HL-60/S4 treated with phorbol 12-myristate 13-acetate at 8.2 ng/mL for 4 days and 3 days (cell line): Measurements from ENCODE around the gene ARHGEF17.

Source experiments
- in situ Hi-C: fragments of 300-500 bp; cut with MboI; formaldehyde crosslinking; loops from 2 replicates; pipeline ENCODE4 v1.15.0; 2022; ENCODE audit warnings: low sequenced_read_pairs

Gene ARHGEF17

GRCh38 chr11:73355109-73355508 is 47.0 kb downstream of the ARHGEF17 start:
- in situ Hi-C loops: no loop called here

GRCh38 chr11:73356979-73357860 is 49.1 kb downstream of the ARHGEF17 start:
- in situ Hi-C loops: no loop called here

GRCh38 chr11:73358071-73358470 is 50.0 kb downstream of the ARHGEF17 start:
- in situ Hi-C loops: no loop called here

DNA sequence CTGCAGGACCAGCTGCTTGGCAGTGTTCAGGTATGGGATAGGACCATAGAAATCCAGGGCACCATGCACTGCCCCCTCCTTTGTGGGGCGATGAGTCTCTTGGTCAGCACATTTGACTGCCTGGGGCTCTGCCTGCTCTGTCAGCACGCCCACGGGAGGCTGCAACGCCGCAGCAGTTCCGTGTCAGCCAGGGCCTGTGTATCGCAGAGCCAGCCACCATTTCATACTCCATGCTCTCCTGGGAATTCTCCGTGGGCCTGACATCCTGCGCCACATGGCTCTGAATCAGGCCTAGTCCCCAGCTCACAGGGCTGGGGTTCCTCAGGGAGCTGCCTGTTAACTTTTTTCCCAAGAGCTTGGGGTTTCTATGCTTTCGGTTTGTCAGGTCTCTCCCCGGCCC is 51.3 kb downstream of the ARHGEF17 start:
- in situ Hi-C loops: no loop called here

GRCh38 chr11:73359930-73360742 is 52.1 kb downstream of the ARHGEF17 start:
- in situ Hi-C loops: no loop called here

DNA sequence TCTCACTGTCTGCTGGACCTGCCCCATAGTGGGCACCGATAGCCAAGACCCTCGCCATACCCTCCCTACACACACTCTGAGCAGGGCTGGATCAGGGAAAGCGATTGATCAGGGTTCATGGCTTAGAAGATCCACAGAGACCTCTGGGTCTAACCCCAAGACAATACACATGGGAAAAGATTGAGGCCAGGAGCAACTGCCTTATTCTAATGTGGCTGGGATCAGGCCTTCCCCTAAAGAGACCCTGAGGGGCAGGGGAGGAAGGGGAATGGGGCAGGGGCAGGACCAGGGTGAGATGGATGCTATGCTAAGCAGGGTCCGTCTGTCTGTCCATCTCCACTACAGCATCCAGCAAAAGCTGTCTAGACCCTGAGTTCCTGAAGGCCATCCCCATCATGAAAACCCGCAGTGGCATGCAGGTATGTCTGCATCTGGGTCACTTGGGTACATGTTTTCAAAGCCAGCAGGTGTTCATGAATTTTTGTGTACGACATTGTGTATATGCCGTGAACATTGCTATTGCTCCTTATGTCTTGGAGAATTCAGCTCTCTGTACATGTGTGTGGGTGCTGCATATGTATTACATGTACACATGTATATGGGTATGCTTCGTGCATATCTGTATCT is 52.8 kb downstream of the ARHGEF17 start:
- in situ Hi-C loops: no loop called here

DNA sequence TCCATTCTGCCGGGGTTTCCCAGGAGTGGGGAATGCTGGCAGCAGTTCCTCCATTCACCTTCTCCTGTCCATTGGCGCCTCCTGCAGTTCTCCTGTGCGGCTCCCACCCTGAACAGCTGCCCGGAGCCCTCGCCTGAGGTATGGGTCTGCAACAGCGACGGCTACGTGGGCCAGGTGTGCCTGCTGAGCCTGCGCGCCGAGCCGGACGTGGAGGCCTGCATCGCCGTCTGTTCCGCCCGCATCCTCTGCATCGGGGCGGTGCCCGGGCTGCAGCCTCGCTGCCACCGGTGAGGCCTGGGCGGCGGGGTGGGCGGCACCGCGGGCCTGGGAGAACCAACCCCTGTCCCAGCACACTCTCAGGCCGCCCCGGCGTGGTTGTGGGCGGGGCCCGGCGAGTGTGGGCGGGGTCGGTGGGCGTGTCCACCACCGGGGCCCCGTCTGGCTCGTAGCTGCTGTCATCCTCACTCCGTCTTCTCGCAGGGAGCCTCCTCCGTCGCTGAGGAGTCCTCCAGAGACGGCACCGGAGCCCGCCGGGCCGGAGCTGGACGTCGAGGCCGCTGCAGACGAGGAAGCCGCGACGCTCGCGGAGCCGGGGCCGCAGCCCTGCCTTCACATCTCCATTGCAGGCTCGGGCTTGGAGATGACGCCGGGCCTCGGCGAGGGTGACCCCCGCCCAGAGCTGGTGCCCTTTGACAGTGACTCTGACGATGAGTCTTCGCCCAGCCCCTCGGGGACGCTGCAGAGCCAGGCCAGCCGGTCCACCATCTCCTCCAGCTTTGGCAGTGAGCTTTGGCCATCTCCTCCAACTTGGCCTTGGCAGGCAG is 54.1 kb downstream of the ARHGEF17 start:
- in situ Hi-C loops: no loop called here

GRCh38 chr11:73363147-73363546 is 55.1 kb downstream of the ARHGEF17 start:
- in situ Hi-C loops: no loop called here

- in situ Hi-C loops: no loop called here
These were observed 57.5 kb downstream of the ARHGEF17 start for GRCh38 chr11:73365352-73366264.

DNA sequence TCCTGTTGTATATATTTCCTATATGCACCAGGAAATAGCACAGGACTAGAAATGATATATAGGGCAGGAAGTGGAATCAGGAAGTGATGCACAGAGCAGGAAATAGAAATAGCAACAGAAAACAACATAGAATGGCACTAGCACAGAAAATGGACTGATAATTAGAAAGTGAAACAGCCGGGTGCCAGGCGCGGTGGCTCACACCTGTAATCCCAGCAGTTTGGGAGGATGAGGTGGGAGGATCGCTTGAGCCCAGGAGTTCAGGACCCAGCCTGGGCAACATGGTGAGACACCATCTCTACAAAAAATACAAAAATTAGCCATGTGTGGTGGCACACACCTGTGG is 58.2 kb downstream of the ARHGEF17 start:
- in situ Hi-C loops: no loop called here

- in situ Hi-C loops: no loop called here
These were observed 58.9 kb downstream of the ARHGEF17 start for GRCh38 chr11:73366953-73367352.

- in situ Hi-C loops: no loop called here
These were observed 59.5 kb downstream of the ARHGEF17 start for GRCh38 chr11:73367482-73368024.

- in situ Hi-C loops: no loop called here
These were observed 64.4 kb downstream of the ARHGEF17 start for GRCh38 chr11:73372375-73372993.

- in situ Hi-C loops: no loop called here
These were observed 66.1 kb downstream of the ARHGEF17 start for GRCh38 chr11:73374151-73374550.

- in situ Hi-C loops: no loop called here
These were observed 67.7 kb downstream of the ARHGEF17 start for GRCh38 chr11:73375830-73376159.

DNA sequence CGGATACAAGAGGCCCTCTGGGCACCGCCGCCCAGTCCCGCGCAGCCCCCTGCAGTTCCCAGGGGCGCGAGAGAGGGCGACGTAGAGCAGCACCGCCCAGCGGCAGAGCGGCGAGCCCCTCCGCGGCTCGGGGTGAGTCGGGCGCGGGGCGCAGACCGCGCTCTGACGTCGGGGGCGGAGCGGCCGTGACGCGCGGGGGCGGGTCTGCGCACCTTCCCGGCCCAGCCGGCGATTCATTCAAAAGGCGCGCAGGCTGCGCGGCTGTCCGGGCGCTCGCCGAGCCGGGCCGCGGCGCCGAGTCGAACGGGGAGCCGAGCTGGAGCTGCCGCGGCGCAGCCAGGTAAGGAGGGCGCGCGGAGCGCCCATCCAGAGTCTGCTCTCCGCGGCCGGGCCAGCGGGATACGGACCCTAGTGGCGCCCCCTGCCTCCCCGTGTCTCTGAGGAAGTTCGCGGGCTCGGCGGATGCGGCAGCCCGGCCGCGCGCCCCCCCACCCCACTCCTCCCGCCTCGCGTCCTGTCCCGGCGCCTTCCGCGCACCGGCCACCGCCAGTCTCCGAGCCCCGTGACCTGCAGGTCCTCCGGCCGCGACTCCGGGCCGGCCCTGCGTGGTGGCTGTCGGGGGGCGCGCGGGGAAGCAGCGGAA is 68.2 kb downstream of the ARHGEF17 start, which contains the start of gene RELT:
RELT (plus strand) TSS at position 240 of the 643 bp plus-strand sequence. CDS start 12,738 bp downstream, outside the sequence.
- in situ Hi-C loops: no loop called here

DNA sequence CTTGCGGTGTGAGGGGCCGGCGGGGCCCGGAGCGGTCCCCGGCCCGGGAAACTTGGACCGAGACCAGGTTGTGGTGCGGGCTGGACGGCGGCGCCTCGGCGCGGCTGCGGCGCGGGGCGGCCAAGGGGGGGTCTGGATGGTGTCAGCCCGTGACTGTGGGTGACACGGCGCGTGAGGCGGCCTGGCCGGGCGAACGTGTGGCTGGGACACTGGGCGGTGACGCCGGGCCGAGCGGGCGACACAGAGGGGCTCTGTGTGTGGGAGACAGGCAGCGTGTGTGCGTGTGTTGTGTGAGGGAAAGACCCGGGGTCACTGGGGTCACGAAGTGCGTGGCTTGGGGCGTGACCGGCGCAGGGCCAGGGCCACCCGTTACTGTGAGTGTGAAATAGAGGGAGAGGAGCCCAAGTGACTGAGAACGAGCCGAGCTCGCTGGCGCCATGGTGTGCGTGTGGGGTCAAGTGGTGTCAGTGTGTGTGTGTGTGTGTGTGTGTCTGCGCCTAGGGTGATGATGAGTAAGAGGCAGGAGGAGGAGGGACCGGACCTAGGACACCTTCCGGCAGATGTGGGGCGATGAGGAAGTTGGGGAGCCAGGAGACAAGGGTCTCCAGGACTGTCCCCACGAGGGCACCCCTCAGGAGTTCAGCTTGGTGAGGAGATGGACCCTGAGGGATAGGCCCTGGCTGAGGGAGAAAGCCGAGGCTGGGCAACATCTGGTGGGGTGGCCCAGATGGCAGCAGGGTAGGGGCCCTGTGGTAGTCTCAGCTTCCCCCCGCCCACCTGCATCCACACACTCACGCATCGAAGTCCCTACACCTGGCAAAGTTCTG is 68.9 kb downstream of the ARHGEF17 start:
- in situ Hi-C loops: no loop called here
